ENCODE data around the gene MS4A6A. TPM values are rescaled to one million over a fixed set of nuclear protein-coding genes. Genes with fewer than 3 reads are reported as not detected.
A peak's percentile ranks its signal among the peaks of the same experiment; 100 is the strongest.
"Not testable (repeated sequence)": the region's sequence is repeated elsewhere in the genome, so short reads cannot be mapped to it uniquely, and the experiment has no call there.

Gene MS4A6A
- total RNA-seq, 1 donor from 2014 or later: not detected

- H3K9me3 Mint-ChIP-seq: peaks cover 8% of the 10 kb centered on the region
- no peak for DNase-seq (ENCODE audit: low spot score)
Observed at GRCh38 chr11:60197442-60197841, 14.6 kb upstream of the MS4A6A start.

GRCh38 chr11:60195923-60196368 lies 13.1 kb upstream of the MS4A6A start:
- H3K4me1 Mint-ChIP-seq (ENCODE audit: low read depth): peaks cover 14% of the 10 kb centered on the region
- peaks cover 6% of the 10 kb centered on the region for H3K27me3 Mint-ChIP-seq (ENCODE audit: low read depth)
- no peak for DNase-seq (ENCODE audit: low spot score)
- H3K36me3 Mint-ChIP-seq (ENCODE audit: low read depth): no peaks in the 10 kb centered on the region
- intact Hi-C loops (cut with micrococcal nuclease): loop anchor here (5.0 kb wide), 1 partner anchor 34 kb away; no protein-coding TSS in a partner anchor
- H3K27ac Mint-ChIP-seq: peak overlapping the region; percentile 17
- no peak overlapping the region for H3K4me3 Mint-ChIP-seq (ENCODE audit: low read depth)
- peaks cover 8% of the 10 kb centered on the region for H3K9me3 Mint-ChIP-seq

More at GRCh38 chr11:60197442-60197841, 14.6 kb upstream of the MS4A6A start:
- no peak overlapping the region for H3K27ac Mint-ChIP-seq
- peaks cover 14% of the 10 kb centered on the region for H3K4me1 Mint-ChIP-seq (ENCODE audit: low read depth)
- intact Hi-C loops (cut with micrococcal nuclease): loop anchor here (5.0 kb wide), 1 partner anchor 35 kb away; no protein-coding TSS in a partner anchor
- H3K27me3 Mint-ChIP-seq (ENCODE audit: low read depth): peaks cover 6% of the 10 kb centered on the region
- no peaks in the 10 kb centered on the region for H3K36me3 Mint-ChIP-seq (ENCODE audit: low read depth)
- H3K4me3 Mint-ChIP-seq (ENCODE audit: low read depth): no peak overlapping the region

GRCh38 chr11:60194511-60194910 lies 11.6 kb upstream of the MS4A6A start:
- H3K36me3 Mint-ChIP-seq (ENCODE audit: low read depth): no peaks in the 10 kb centered on the region
- no peak overlapping the region for H3K4me3 Mint-ChIP-seq (ENCODE audit: low read depth)
- no peak overlapping the region for H3K27ac Mint-ChIP-seq
- peaks cover 14% of the 10 kb centered on the region for H3K4me1 Mint-ChIP-seq (ENCODE audit: low read depth)
- H3K9me3 Mint-ChIP-seq: peaks cover 8% of the 10 kb centered on the region
- DNase-seq (ENCODE audit: low spot score): no peak
- intact Hi-C loops (cut with micrococcal nuclease): no loop called here
- peaks cover 6% of the 10 kb centered on the region for H3K27me3 Mint-ChIP-seq (ENCODE audit: low read depth)

- H3K27me3 Mint-ChIP-seq (ENCODE audit: low read depth): peaks cover 6% of the 10 kb centered on the region
- intact Hi-C loops (cut with micrococcal nuclease): no loop called here
- H3K4me3 Mint-ChIP-seq (ENCODE audit: low read depth): no peak overlapping the region
Observed at GRCh38 chr11:60193687-60194433, 11.0 kb upstream of the MS4A6A start.

GRCh38 chr11:60192564-60192963 lies 9.7 kb upstream of the MS4A6A start:
- peaks cover 14% of the 10 kb centered on the region for H3K4me1 Mint-ChIP-seq (ENCODE audit: low read depth)
- DNase-seq (ENCODE audit: low spot score); intact Hi-C loops (cut with micrococcal nuclease); H3K27me3 Mint-ChIP-seq (ENCODE audit: low read depth); H3K9me3 Mint-ChIP-seq; H3K4me3 Mint-ChIP-seq (ENCODE audit: low read depth); H3K36me3 Mint-ChIP-seq (ENCODE audit: low read depth); H3K27ac Mint-ChIP-seq: not testable (repeated sequence)

More at GRCh38 chr11:60193687-60194433, 11.0 kb upstream of the MS4A6A start:
- peak; percentile 30 for DNase-seq (ENCODE audit: low spot score)
- Mint-ChIP-seq H3K27ac (peak overlapping the region; percentile 21), H3K9me3 (peaks cover 8% of the 10 kb centered on the region), H3K4me1 (ENCODE audit: low read depth) (peaks cover 14% of the 10 kb centered on the region), H3K36me3 (ENCODE audit: low read depth) (no peaks in the 10 kb centered on the region)

- H3K27ac Mint-ChIP-seq; H3K27me3 Mint-ChIP-seq (ENCODE audit: low read depth); H3K4me1 Mint-ChIP-seq (ENCODE audit: low read depth); intact Hi-C loops (cut with micrococcal nuclease); H3K36me3 Mint-ChIP-seq (ENCODE audit: low read depth); H3K9me3 Mint-ChIP-seq; DNase-seq (ENCODE audit: low spot score); H3K4me3 Mint-ChIP-seq (ENCODE audit: low read depth): not testable (repeated sequence)
Observed at GRCh38 chr11:60188481-60188880, 5.6 kb upstream of the MS4A6A start.

DNA sequence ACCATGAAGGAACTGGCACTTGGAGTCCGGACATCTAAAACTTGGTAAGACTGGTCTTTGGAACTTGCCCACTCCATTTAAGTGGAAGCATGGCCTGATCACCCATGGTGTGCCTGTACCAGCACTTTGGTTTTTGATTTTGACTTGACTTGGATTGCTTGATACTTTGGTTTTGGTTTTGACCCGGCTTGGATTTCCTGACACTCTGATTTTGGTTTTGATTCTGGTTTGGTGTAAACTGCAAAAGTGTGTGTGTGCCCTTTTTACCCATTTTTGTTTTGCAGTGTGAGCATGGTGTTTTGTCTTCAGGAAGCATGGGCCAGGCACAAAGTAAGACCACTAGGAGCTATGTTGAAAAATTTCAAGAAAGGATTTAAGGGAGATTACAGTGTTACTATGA lies 3.2 kb upstream of the MS4A6A start:
- H3K27ac Mint-ChIP-seq; H3K9me3 Mint-ChIP-seq; H3K4me3 Mint-ChIP-seq (ENCODE audit: low read depth); H3K36me3 Mint-ChIP-seq (ENCODE audit: low read depth); DNase-seq (ENCODE audit: low spot score); H3K4me1 Mint-ChIP-seq (ENCODE audit: low read depth); H3K27me3 Mint-ChIP-seq (ENCODE audit: low read depth); intact Hi-C loops (cut with micrococcal nuclease): not testable (repeated sequence)

DNA sequence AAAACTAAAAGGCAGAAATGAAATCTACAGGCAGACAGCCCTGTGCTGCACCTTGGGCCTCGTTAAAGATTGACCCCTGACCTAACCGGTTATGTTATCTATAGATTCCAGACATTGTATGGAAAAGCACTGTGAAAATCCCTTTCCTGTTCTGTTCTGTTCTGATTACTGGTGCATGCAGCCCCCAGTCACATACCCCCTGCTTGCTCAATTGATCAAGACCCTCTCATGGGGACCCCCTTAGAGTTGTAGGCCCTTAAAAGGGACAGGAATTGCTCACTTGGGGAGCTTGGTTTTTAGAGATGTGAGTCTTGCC lies 2.6 kb upstream of the MS4A6A start:
- H3K27me3 Mint-ChIP-seq (ENCODE audit: low read depth); intact Hi-C loops (cut with micrococcal nuclease); H3K4me1 Mint-ChIP-seq (ENCODE audit: low read depth); H3K4me3 Mint-ChIP-seq (ENCODE audit: low read depth); DNase-seq (ENCODE audit: low spot score); H3K9me3 Mint-ChIP-seq; H3K27ac Mint-ChIP-seq; H3K36me3 Mint-ChIP-seq (ENCODE audit: low read depth): not testable (repeated sequence)

DNA sequence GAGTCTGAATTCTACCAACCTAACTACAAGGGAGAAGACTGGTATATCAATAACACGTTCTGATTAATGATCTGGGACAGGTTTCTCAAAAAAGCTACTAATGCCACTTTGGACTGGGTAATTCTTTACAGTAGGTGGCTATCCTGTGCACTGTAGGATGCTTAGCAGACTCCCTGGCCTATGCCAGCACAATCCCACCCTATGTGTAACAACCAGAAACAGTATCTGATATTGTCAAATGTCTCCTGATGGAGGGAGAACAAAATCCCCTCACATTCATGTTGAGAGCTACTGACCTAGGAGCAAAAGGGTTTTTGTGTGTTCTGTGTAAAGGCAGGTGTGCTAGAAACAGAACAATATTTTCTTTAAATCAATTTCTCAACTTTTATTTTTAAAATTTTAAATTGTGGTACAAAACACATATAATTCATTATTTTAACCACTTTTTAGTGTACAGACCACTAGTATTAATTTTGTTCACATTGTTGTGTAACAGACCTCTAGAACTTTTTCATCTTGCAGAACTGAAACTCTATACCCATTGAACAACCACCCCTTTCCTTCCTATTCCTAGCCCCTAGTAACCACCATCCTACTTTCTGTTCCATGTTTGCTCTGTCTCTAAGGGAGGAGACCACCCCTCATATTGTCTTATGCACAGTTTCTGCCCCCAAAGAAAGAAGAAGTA lies 2.1 kb upstream of the MS4A6A start:
- Mint-ChIP-seq H3K4me3 (ENCODE audit: low read depth) (no peak overlapping the region), H3K4me1 (ENCODE audit: low read depth) (no peaks in the 10 kb centered on the region), H3K9me3 (no peaks in the 10 kb centered on the region), H3K27me3 (ENCODE audit: low read depth) (peaks cover 2% of the 10 kb centered on the region), H3K27ac (no peak overlapping the region), H3K36me3 (ENCODE audit: low read depth) (no peaks in the 10 kb centered on the region)
- intact Hi-C loops (cut with micrococcal nuclease): no loop called here
- no peak for DNase-seq (ENCODE audit: low spot score)

DNA sequence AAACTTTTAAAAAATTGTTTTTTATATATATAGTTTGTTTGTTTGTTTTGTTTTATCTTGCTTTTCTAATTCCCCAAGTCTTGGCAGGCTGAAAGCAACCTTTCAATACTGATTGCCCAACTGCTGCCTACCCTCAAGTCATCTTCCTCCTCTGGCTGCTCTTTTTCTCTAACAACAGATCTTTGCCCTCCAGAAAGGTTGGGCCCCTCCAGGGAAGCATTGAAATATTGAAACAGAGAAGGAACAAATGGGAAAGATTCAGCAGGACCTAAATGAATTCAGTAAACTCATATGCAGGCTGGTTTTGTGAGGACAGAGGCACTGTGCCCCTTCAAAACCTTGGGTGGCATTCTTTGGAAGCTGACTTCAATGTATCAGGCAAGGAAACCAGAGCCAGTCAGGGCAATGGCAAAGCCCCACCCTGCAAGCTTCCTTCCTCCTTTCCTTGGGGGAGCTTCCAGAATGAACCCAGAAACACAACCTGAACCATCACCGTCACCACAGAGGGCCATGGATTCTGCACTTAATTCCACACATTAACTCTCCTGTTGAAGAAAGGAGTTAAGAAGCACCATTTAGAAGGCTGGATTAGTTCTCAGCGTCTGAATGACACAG lies 815 bp upstream of the MS4A6A start:
- intact Hi-C loops (cut with micrococcal nuclease): no loop called here
- Mint-ChIP-seq H3K9me3 (no peaks in the 10 kb centered on the region), H3K27ac (no peak overlapping the region), H3K4me3 (ENCODE audit: low read depth) (no peak overlapping the region), H3K36me3 (ENCODE audit: low read depth) (no peaks in the 10 kb centered on the region), H3K27me3 (ENCODE audit: low read depth) (peaks cover 2% of the 10 kb centered on the region), H3K4me1 (ENCODE audit: low read depth) (no peaks in the 10 kb centered on the region)
- DNase-seq (ENCODE audit: low spot score): no peak

DNA sequence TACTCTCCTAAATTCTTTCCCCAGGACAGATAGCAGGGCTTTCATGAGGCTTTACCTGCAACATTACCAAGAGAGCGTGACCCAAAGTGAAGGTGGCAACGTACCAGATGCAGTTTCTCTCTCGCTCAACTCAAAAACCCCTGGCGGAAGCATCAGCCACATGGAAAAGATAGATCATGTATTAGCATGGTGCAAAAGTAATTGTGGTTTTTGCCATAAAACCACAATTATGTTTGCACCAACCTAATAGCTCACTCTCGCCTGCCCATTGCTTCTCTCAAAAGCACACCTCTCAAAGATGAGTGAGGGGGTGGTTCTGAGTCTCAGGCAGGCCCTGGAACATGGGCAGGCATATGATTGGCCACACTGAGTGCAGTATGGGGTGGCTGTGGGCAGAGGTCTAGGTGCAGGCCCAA lies 7.0 kb downstream of the MS4A6A start:
- H3K36me3 Mint-ChIP-seq (ENCODE audit: low read depth): no peaks in the 10 kb centered on the region
- no peak for DNase-seq (ENCODE audit: low spot score)
- H3K4me1 Mint-ChIP-seq (ENCODE audit: low read depth): peaks cover 10% of the 10 kb centered on the region
- H3K27ac Mint-ChIP-seq: no peak overlapping the region
- intact Hi-C loops (cut with micrococcal nuclease): no loop called here
- H3K27me3 Mint-ChIP-seq (ENCODE audit: low read depth): no peaks in the 10 kb centered on the region
- H3K9me3 Mint-ChIP-seq: peaks cover 4% of the 10 kb centered on the region
- H3K4me3 Mint-ChIP-seq (ENCODE audit: low read depth): no peak overlapping the region

- Mint-ChIP-seq H3K9me3 (peaks cover 33% of the 10 kb centered on the region), H3K4me3 (ENCODE audit: low read depth) (no peak overlapping the region), H3K27me3 (ENCODE audit: low read depth) (peaks cover under 1% of the 10 kb centered on the region), H3K36me3 (ENCODE audit: low read depth) (no peaks in the 10 kb centered on the region), H3K27ac (no peak overlapping the region), H3K4me1 (ENCODE audit: low read depth) (peaks cover 10% of the 10 kb centered on the region)
- intact Hi-C loops (cut with micrococcal nuclease): no loop called here
- DNase-seq (ENCODE audit: low spot score): no peak
Observed at GRCh38 chr11:60172011-60172410, 10.9 kb downstream of the MS4A6A start.

GRCh38 chr11:60170566-60170965 lies 12.3 kb downstream of the MS4A6A start:
- H3K27me3 Mint-ChIP-seq (ENCODE audit: low read depth): peaks cover 2% of the 10 kb centered on the region
- H3K4me3 Mint-ChIP-seq (ENCODE audit: low read depth): no peak overlapping the region
- DNase-seq (ENCODE audit: low spot score): no peak
- H3K36me3 Mint-ChIP-seq (ENCODE audit: low read depth): no peaks in the 10 kb centered on the region
- H3K4me1 Mint-ChIP-seq (ENCODE audit: low read depth): peaks cover 3% of the 10 kb centered on the region
- H3K27ac Mint-ChIP-seq: no peak overlapping the region
- intact Hi-C loops (cut with micrococcal nuclease): no loop called here
- peaks cover 43% of the 10 kb centered on the region for H3K9me3 Mint-ChIP-seq
